ENCODE results near the gene DNAH11. TPM values are rescaled to one million over a fixed set of nuclear protein-coding genes. Genes with fewer than 3 reads are reported as not detected.

Gene DNAH11
- total RNA-seq, 1 experiment from 2014 or later = 0.54 TPM

- no peak for TF ChIP-seq EZH2 (IDR thresholded peaks at IDR 0.05; ENCODE audit: borderline replicate concordance, low read depth, low read length, poor library complexity, severe bottlenecking)
- BruUV-seq (replicated peaks) = no TSS peak
- no peak overlapping the region for H3K27ac ChIP-seq (ENCODE audit: low read depth, low read length, poor library complexity, severe bottlenecking)
- ChIA-PET POLR2A (ENCODE audit: low non-redundant PET) (no interaction called here), CTCF (no interaction called here)
- peaks cover 86% of the 10 kb centered on the region for H3K27me3 ChIP-seq (replicated peaks; ENCODE audit: insufficient read depth, low read depth, low read length, poor library complexity)
- DNase-seq (ENCODE audit: low spot score) = no peak
- no peaks in the 10 kb centered on the region for H3K9me3 ChIP-seq (ENCODE audit: low read depth, low read length, poor library complexity, severe bottlenecking)
- H3K4me1 ChIP-seq (ENCODE audit: insufficient read depth, low read length, poor library complexity, severe bottlenecking) = no peaks in the 10 kb centered on the region
- no peaks in the 10 kb centered on the region for H3K36me3 ChIP-seq (ENCODE audit: insufficient read depth, low read length, poor library complexity, severe bottlenecking)
- no peak overlapping the region for H3K4me3 ChIP-seq (ENCODE audit: low read depth, low read length, poor library complexity, severe bottlenecking)
- intact Hi-C loops (cut with micrococcal nuclease; ENCODE audit: unreplicated experiment) = no loop called here
Measured at GRCh38 chr7:21754963-21755362, 212.1 kb downstream of the DNAH11 start.

GRCh38 chr7:21757537-21758282, 214.9 kb downstream of the DNAH11 start:
- Histone ChIP-seq H3K27ac (ENCODE audit: low read depth, low read length, poor library complexity, severe bottlenecking) (no peak overlapping the region), H3K27me3 (replicated peaks; ENCODE audit: insufficient read depth, low read depth, low read length, poor library complexity) (peaks cover 99% of the 10 kb centered on the region), H3K4me3 (ENCODE audit: low read depth, low read length, poor library complexity, severe bottlenecking) (no peak overlapping the region), H3K9me3 (ENCODE audit: low read depth, low read length, poor library complexity, severe bottlenecking) (no peaks in the 10 kb centered on the region), H3K36me3 (ENCODE audit: insufficient read depth, low read length, poor library complexity, severe bottlenecking) (no peaks in the 10 kb centered on the region), H3K4me1 (ENCODE audit: insufficient read depth, low read length, poor library complexity, severe bottlenecking) (no peaks in the 10 kb centered on the region)
- ChIA-PET POLR2A (ENCODE audit: low non-redundant PET) (no interaction called here), CTCF (no interaction called here)
- no peak for DNase-seq (ENCODE audit: low spot score)
- TF ChIP-seq EZH2 (IDR thresholded peaks at IDR 0.05; ENCODE audit: borderline replicate concordance, low read depth, low read length, poor library complexity, severe bottlenecking) (no peak), CTCF (conservative IDR thresholded peaks at IDR 0.05; ENCODE audit: low read depth, low read length) (no peak)
- no TSS peak for BruUV-seq (replicated peaks)
- intact Hi-C loops (cut with micrococcal nuclease; ENCODE audit: unreplicated experiment) = no loop called here

GRCh38 chr7:21758286-21758685, 215.4 kb downstream of the DNAH11 start:
- TF ChIP-seq EZH2 (IDR thresholded peaks at IDR 0.05; ENCODE audit: borderline replicate concordance, low read depth, low read length, poor library complexity, severe bottlenecking) (no peak), CTCF (conservative IDR thresholded peaks at IDR 0.05; ENCODE audit: low read depth, low read length) (no peak)
- Histone ChIP-seq H3K27ac (ENCODE audit: low read depth, low read length, poor library complexity, severe bottlenecking) (no peak overlapping the region), H3K4me3 (ENCODE audit: low read depth, low read length, poor library complexity, severe bottlenecking) (no peak overlapping the region), H3K27me3 (replicated peaks; ENCODE audit: insufficient read depth, low read depth, low read length, poor library complexity) (peaks cover 97% of the 10 kb centered on the region), H3K4me1 (ENCODE audit: insufficient read depth, low read length, poor library complexity, severe bottlenecking) (no peaks in the 10 kb centered on the region), H3K9me3 (ENCODE audit: low read depth, low read length, poor library complexity, severe bottlenecking) (no peaks in the 10 kb centered on the region), H3K36me3 (ENCODE audit: insufficient read depth, low read length, poor library complexity, severe bottlenecking) (no peaks in the 10 kb centered on the region)
- intact Hi-C loops (cut with micrococcal nuclease; ENCODE audit: unreplicated experiment) = no loop called here
- no peak for DNase-seq (ENCODE audit: low spot score)
- ChIA-PET CTCF (no interaction called here), POLR2A (ENCODE audit: low non-redundant PET) (no interaction called here)
- no TSS peak for BruUV-seq (replicated peaks)

- intact Hi-C loops (cut with micrococcal nuclease; ENCODE audit: unreplicated experiment) = no loop called here
- no peak for DNase-seq (ENCODE audit: low spot score)
- H3K27me3 ChIP-seq (replicated peaks; ENCODE audit: insufficient read depth, low read depth, low read length, poor library complexity) = peaks cover 97% of the 10 kb centered on the region
- POLR2A ChIA-PET (ENCODE audit: low non-redundant PET) = no interaction called here
- no peaks in the 10 kb centered on the region for H3K4me1 ChIP-seq (ENCODE audit: insufficient read depth, low read length, poor library complexity, severe bottlenecking)
- H3K4me3 ChIP-seq (ENCODE audit: low read depth, low read length, poor library complexity, severe bottlenecking) = no peak overlapping the region
- CTCF ChIA-PET = no interaction called here
- H3K9me3 ChIP-seq (ENCODE audit: low read depth, low read length, poor library complexity, severe bottlenecking) = no peaks in the 10 kb centered on the region
- TF ChIP-seq CTCF (conservative IDR thresholded peaks at IDR 0.05; ENCODE audit: low read depth, low read length) (no peak), EZH2 (IDR thresholded peaks at IDR 0.05; ENCODE audit: borderline replicate concordance, low read depth, low read length, poor library complexity, severe bottlenecking) (no peak)
- no peak overlapping the region for H3K27ac ChIP-seq (ENCODE audit: low read depth, low read length, poor library complexity, severe bottlenecking)
- BruUV-seq (replicated peaks) = no TSS peak
- no peaks in the 10 kb centered on the region for H3K36me3 ChIP-seq (ENCODE audit: insufficient read depth, low read length, poor library complexity, severe bottlenecking)
Measured at GRCh38 chr7:21762469-21762868, 219.6 kb downstream of the DNAH11 start.
